GM12872 (cell line): ENCODE results near the gene CEP250.

Experiments
- CTCF ChIP-seq: IDR thresholded peaks from 3 replicates; pipeline ENCODE4 v1.5.1; 2011; ENCODE audit warnings: low read depth, mild to moderate bottlenecking, low read length, moderate library complexity; ENCODE audit not compliant: insufficient read depth

CEP250 gene

DNA sequence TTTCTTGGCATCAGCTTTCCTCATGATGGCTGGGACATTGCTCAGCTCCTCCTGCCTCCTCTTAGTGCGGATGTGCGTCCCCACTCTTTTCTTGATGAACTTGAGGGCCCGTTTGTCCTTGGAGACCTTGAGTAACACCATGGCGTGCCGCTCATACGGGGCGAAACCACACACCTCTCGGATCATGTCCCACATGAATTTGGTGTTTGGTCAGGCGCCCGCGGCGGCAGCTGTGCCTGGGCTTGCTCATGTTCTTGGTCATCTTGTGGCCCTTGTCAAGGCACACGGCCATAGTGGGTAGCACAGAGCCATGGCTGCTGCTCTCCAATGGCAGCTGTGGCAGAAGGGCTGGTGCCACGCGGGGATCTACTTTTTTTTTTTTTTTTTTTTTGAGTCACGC lies 89.0 kb downstream of the CEP250 start:
- TF ChIP-seq CTCF = no peak

- TF ChIP-seq CTCF = no peak
Observed at GRCh38 chr20:35546127-35546526, 90.7 kb downstream of the CEP250 start.

- no peak for TF ChIP-seq CTCF
Observed at GRCh38 chr20:35547329-35547728, 91.9 kb downstream of the CEP250 start.

DNA sequence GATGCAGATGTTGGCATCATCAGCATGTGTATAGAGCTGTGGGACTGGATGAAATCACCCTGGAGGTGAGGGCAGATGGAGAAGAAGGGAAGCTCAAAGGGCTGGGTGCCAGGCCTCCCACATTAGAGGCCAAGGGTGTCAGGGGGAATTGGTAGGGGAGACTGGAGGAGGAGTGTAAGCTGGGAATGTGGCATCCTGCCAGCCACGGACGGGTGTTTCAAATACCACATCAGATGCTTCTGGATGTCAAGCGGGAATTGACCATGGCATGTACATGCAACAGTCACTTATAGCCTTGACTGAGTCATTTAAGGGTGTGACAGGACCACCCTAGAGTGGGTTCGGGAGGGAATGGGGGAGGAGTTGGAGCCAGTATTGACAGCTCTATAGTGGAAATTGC lies 96.1 kb downstream of the CEP250 start:
- TF ChIP-seq CTCF = no peak

GRCh38 chr20:35552914-35553313 lies 97.5 kb downstream of the CEP250 start:
- no peak for TF ChIP-seq CTCF

- TF ChIP-seq CTCF = no peak
Observed at GRCh38 chr20:35555951-35556645, 100.7 kb downstream of the CEP250 start.

- no peak for TF ChIP-seq CTCF
Observed at GRCh38 chr20:35556871-35557270, 101.5 kb downstream of the CEP250 start.

DNA sequence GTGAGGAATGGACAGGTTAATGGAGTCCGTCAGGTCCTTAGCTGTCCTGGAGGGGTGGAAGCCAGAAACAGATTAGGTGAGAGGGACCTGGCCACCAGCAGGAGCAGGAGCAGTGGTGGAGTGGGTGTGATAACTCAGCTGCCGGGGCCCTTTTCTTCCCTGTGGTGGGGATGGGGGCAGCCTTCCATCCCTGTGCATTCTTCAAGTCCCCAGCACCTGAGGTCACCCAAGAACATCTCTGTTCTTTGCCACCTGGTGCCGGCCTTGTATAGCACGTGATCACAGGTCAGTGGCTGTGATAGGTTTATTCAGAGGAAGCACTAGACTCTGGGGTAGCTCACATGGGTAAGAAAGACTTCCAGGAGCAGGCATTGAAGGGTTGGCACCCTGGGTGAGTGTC lies 103.1 kb downstream of the CEP250 start:
- TF ChIP-seq CTCF = no peak
